ENCODE results near the gene PALLD.

Gene PALLD

GRCh38 chr4:168679397-168679796 is 182.5 kb downstream of the PALLD start:
- Histone ChIP-seq H3K9me3 (ENCODE audit: control insufficient read depth, insufficient read depth, low read depth, low read length) (no peaks in the 10 kb centered on the region), H3K4me1 (ENCODE audit: control insufficient read depth, insufficient read depth, low read length) (peaks cover 10% of the 10 kb centered on the region), H3K27ac (ENCODE audit: extremely low read depth, low read depth, low read length) (no peak overlapping the region), H3K4me3 (ENCODE audit: low read depth, low read length) (no peak overlapping the region), H3K36me3 (ENCODE audit: control insufficient read depth in 2 of 2, insufficient read depth in 1 of 2, low read length in 2 of 2) (peaks cover 0 to 7% of the 10 kb centered on the region in 2 experiments; a peak in 1 of 3 replicates)
- POLR2A ChIA-PET, result no interaction called here
- CTCF ChIA-PET, result interaction anchor here (0.6 kb wide), 1 partner anchor 48 kb away, joined by 3 read pairs; no protein-coding TSS in a partner anchor
- TF ChIP-seq ZNF394 (tag by site-specific recombination; IDR thresholded peaks at IDR 0.05; ENCODE audit: borderline replicate concordance), result no peak
- TF ChIP-seq ZNF146 (tag by site-specific recombination; IDR thresholded peaks at IDR 0.05), result no peak
- TF ChIP-seq ZNF391 (tag by site-specific recombination; IDR thresholded peaks at IDR 0.05; ENCODE audit: borderline replicate concordance, low read depth), result no peak
- no peak for TF ChIP-seq ZNF658 (tag by site-specific recombination; IDR thresholded peaks at IDR 0.05)
- no peak for TF ChIP-seq ZFP3 (tag by site-specific recombination; IDR thresholded peaks at IDR 0.05; ENCODE audit: low read depth)
- no peak for TF ChIP-seq KLF8 (tag by site-specific recombination; IDR thresholded peaks at IDR 0.05)
- no peak for TF ChIP-seq ZBTB26 (tag by site-specific recombination; optimal IDR thresholded peaks at IDR 0.05)
- no peak for TF ChIP-seq ZNF274 (IDR thresholded peaks at IDR 0.05; ENCODE audit: low read length)
- no peak for TF ChIP-seq ZNF274 (tag by site-specific recombination; IDR thresholded peaks at IDR 0.05; ENCODE audit: borderline replicate concordance)
- no peak for TF ChIP-seq ZBTB44 (tag by site-specific recombination; IDR thresholded peaks at IDR 0.05)
- no peak for TF ChIP-seq PRDM10 (tag by site-specific recombination; IDR thresholded peaks at IDR 0.05)
- TF ChIP-seq ZNF174 (tag by site-specific recombination; IDR thresholded peaks at IDR 0.05), result no peak
- TF ChIP-seq KLF16 (tag by site-specific recombination; IDR thresholded peaks at IDR 0.05), result no peak

GRCh38 chr4:168679819-168680218 is 183.0 kb downstream of the PALLD start:
- no peak for TF ChIP-seq BCL11A (tag by site-specific recombination; IDR thresholded peaks at IDR 0.05; ENCODE audit: low read depth)
- TF ChIP-seq ZNF366 (tag by site-specific recombination; conservative IDR thresholded peaks at IDR 0.05), result no peak
- TF ChIP-seq ZNF2 (tag by site-specific recombination; IDR thresholded peaks at IDR 0.05), result no peak
- no peak for TF ChIP-seq ZNF449 (tag by site-specific recombination; IDR thresholded peaks at IDR 0.05)
- no peak for TF ChIP-seq ZNF837 (tag by site-specific recombination; IDR thresholded peaks at IDR 0.05)
- peak; percentile 37; the same call in 1 of the 2 replicates for TF ChIP-seq ZBTB17 (tag by site-specific recombination; IDR thresholded peaks at IDR 0.05)
- Histone ChIP-seq H3K4me3 (ENCODE audit: low read depth, low read length) (no peak overlapping the region), H3K27ac (ENCODE audit: extremely low read depth, low read depth, low read length) (no peak overlapping the region), H3K9me3 (ENCODE audit: control insufficient read depth, insufficient read depth, low read depth, low read length) (no peaks in the 10 kb centered on the region), H3K36me3 (ENCODE audit: control insufficient read depth in 2 of 2, insufficient read depth in 1 of 2, low read length in 2 of 2) (peaks cover 0 to 7% of the 10 kb centered on the region in 2 experiments; a peak in 1 of 3 replicates), H3K4me1 (ENCODE audit: control insufficient read depth, insufficient read depth, low read length) (peaks cover 6% of the 10 kb centered on the region)
- POLR2A ChIA-PET, result no interaction called here
- CTCF ChIA-PET, result no interaction called here

Measured in HEK293 (cell line).